ENCODE data around the gene ERC1.
"Not testable (repeated sequence)": the region's sequence is repeated elsewhere in the genome, so short reads cannot be mapped to it uniquely, and the experiment has no call there.

Gene ERC1

DNA sequence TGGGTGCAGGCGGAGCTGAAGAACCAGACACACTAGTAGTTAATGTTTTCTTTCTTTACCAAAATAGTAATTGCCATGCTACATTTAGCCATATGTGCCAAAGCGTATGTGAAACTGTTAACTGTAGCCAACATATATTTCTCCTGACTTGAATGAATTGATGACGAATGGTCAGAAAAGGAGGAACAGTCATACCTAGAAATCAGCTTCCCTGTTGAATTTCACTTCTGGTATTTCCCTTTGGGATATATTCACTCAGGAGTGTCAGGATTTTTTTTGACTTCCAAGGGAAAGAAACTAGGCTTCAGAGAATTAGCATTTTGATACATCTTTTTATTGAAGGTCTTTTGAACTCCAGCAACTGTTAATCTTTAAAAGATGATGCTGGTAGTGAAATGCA lies 87.0 kb downstream of the ERC1 start:
- DNase-seq (ENCODE audit: low read depth), result no peak

GRCh38 chr12:1080520-1081223 lies 89.6 kb downstream of the ERC1 start:
- no peak for DNase-seq (ENCODE audit: low read depth)

- DNase-seq (ENCODE audit: low read depth), result no peak
These were observed 92.3 kb downstream of the ERC1 start for GRCh38 chr12:1083151-1083888.

DNA sequence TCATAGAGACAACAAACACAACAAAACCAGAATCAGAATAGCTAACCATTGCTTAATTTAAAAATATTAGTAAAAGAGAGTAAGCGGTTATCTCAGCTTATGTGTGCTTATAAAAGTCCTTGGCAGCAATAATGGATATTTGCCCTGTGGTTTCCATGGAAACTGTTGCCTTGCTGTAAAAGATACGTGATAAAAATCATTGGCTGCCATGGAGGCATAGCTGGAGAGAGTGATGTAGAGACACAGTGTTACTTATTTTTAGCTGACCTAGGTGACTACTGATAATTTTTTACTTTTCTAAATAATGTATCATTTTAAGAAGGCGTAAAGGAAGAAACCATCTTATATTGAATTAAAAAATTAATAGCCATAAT lies 92.9 kb downstream of the ERC1 start:
- DNase-seq (ENCODE audit: low read depth), result no peak

DNA sequence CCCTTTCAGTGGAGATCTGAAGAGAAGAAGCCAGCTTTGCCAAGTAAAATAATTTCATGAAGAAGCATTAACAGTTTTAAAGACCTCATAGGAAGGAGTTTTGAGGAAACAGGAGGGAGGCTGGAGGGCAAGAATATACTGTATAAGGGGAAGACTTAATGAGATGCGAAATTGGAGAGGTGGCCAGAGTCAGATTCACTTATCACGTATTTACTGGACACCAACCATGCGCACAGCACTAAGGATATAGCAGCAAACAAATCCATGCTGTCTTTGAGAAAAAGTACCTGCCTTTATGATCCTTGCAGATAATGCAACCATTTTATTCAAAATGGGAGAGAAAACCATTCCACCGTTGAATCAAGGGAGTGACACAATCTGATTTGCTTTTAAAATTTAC lies 100.3 kb downstream of the ERC1 start:
- DNase-seq (ENCODE audit: low read depth), result no peak

GRCh38 chr12:1093166-1093751 lies 102.2 kb downstream of the ERC1 start:
- DNase-seq (ENCODE audit: low read depth), result no peak

DNA sequence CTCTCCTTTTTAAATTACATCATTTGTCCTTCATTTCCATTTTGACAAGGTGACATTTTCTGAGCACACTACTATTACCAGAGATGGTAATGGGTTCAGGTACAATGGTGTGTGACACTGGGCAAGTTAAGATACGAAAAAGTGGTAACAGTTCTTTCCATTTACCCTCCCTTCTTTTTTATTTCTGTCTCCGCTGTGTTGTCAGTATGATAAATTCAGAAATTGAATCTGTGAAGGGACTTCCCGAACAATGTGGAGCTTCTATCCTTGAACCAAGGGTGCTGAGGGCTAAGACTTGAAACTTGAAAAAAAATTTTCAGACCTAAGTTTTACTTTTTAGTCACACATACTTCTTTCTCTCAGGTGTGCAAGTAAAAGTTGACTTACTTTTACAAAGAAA lies 103.7 kb downstream of the ERC1 start:
- no peak for DNase-seq (ENCODE audit: low read depth)

GRCh38 chr12:1099158-1099557 lies 108.1 kb downstream of the ERC1 start:
- no peak for DNase-seq (ENCODE audit: low read depth)

- not testable (repeated sequence) for DNase-seq (ENCODE audit: low read depth)
These were observed 108.6 kb downstream of the ERC1 start for GRCh38 chr12:1099618-1100017.

DNA sequence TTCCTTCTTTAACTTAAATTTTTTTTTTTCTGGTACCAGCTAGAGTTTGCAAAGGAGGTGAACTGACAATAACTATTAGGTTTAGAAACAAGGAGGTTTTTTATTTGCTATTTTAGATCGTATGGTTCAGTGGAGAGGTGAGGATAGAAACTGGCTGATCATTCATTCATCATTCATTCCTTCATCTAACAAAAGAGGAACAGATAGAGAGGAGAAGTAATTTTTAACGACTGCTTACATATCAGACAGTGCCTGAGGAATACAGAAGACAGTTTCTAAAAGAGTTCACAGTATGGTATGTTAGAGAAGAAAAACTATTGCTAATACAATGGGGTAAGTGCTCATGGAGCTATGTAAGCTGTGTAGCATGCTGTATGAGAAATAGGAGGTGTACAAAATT lies 111.1 kb downstream of the ERC1 start:
- DNase-seq (ENCODE audit: low read depth), result no peak

- DNase-seq (ENCODE audit: low read depth), result no peak
These were observed 111.9 kb downstream of the ERC1 start for GRCh38 chr12:1102791-1103450.

DNA sequence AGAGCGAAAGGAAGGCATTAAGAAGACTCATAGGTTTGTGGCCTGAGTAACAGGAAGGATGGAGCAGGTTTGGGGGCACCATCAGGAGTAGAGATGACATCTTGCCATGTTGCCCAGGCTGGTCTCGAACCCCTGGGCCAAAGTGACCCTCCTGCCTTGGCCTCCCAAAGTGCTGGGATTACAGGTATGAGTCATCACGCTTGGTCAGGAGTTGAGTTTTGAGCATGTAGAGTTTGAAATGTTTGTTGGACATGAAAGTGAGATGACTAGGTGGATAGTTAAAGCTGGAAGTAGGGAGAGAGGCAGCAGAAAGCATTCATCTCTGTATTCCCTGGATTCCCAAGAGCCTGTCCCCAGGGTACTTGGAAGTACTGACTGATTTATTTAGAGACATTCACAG lies 112.6 kb downstream of the ERC1 start:
- no peak for DNase-seq (ENCODE audit: low read depth)

DNA sequence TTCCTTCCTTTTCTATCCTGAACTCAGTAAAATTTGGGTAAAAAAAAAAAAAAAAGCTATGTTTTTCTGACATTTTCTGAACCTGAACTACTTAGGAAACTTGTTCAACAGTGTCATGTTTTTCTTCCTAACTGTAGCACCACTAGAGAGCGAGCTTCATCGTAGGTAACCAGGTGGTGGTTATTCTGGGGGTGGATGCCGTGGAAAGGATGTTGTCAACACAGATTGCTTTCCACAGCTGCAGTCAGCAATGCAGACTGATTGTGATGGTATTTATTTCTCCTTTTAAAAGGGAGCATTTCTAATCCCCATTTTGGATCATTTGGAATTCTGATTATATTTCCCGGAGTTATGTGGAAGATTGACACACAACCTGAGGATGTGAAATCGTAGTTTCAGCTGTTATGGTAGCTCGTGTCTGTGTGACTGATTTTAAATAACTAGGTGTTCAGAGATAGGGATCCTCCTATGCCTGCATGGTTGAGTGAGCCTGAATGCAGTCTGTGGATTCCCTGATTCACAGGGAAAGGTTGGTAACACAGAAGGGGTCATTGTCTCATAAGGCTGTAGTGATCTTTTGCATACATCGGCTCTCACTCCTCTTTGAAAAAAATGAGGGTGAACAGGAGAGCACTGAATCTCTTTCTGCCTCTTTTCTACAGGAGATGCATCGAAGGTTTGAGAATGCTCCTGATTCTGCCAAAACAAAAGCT lies 113.2 kb downstream of the ERC1 start:
- no peak for DNase-seq (ENCODE audit: low read depth)

DNA sequence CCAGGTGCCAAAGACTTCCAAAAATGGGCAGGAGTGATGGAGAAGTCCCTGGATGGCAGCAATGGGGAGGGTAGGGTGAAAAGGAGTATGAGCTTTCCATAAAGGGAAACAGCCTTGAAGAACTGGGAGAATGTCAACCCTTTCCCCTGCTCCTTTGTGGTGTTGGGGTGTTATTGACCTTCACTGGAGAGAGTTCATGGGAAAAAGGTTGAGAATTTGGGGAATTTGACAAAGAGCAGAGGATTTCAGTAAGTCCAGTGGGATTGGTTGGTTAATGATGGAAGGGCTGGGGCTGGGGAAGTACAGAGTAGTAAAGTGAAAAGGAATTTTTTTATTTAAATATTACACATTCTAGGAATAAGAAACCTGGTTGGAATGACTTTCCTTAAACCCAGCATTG lies 116.6 kb downstream of the ERC1 start:
- no peak for DNase-seq (ENCODE audit: low read depth)

DNA sequence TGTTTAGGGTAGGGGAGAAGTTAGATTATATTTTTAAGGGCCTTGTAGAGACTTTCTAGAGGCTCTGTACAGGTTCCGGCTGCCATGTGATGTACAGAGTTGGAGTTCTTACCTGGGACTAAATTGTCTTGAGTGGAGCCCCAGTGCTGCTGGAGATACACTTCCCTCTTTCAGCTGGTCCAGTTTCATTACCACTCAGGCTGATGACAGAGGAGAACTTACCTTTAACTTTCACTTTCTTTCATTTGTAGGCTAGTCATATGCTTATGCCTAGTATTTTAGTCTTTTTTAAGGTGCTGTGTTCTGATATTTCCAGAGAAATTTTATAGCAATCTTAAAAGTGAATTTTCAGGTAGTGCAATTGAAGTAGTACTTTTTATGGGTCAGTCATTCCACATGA lies 117.3 kb downstream of the ERC1 start:
- no peak for DNase-seq (ENCODE audit: low read depth)

- no peak for DNase-seq (ENCODE audit: low read depth)
These were observed 124.6 kb downstream of the ERC1 start for GRCh38 chr12:1115484-1116231.

DNA sequence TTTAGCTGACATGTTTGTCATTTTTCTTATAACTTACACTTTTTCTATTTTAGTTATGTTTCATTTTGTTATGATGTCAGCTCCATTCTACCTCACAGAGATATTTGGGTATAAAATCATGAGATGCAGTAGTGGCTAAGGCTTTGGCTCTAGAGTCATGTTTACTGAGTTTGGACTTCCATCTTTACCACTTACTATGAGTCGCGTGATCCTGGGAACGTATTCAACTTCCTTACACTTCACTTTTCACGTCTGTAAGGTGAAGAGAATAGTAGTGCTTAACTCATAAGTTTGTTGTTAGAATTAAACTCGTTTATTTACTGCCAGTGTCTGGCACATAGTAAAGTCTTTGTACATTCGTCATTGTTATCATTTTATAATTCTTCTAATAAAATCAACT lies 126.3 kb downstream of the ERC1 start:
- DNase-seq (ENCODE audit: low read depth), result no peak

DNA sequence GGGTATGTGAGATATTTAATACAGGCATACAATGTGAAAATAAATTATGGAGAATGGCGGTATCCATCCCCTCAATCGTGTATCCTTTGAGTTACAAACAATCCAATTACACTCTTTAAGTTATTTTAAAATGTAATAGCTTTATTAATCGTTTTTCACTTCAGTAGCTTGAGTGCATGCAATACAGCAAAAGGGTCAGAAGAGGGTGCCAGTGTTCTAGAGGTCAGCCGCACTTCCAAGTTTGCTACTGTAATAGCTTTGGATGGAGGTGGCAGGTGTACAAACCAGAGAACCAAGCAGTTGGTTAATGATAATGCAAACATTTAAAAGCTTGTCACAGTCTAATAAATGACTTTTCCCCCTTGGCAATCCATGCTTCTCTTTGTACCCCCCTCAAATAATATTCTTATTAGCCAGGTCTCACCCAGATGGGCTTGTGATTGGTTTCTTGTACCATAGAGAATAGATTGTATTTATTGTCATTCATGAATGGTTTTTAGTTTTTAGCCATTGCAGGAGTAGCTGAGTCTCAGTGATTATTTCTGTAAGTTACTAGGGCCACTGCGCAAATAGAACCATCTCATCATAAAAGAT lies 127.0 kb downstream of the ERC1 start:
- peak; percentile 49 for DNase-seq (ENCODE audit: low read depth)

DNA sequence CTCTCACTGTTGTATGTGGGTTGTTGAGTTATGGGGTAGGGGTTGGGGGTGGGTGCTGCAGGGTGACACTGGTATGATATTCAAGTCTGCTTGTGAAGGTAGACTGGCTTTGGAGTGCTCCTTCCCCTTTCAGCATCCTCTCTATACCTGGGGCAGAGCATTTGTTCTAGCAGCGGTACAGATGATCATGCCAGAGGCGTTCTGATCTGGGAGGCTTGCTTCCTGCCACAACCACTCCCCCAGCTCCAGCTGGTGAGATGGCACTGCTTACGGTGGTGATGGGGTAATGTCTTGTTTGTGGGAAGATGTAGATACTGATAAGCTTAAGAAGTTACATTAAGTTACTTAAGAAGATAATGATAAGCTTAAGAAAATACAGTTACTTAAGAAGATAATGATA lies 131.8 kb downstream of the ERC1 start:
- DNase-seq (ENCODE audit: low read depth), result no peak

GRCh38 chr12:1126091-1126490 lies 135.1 kb downstream of the ERC1 start:
- no peak for DNase-seq (ENCODE audit: low read depth)

GRCh38 chr12:1127021-1127420 lies 136.0 kb downstream of the ERC1 start:
- DNase-seq (ENCODE audit: low read depth), result no peak

Data from stimulated activated CD8-positive, alpha-beta memory T cell treated with anti-CD3 and anti-CD28 coated beads, Interleukin-4, amount 100 ng/mL, for 24 hours (primary cell).